SK-N-SH (cell line): Measurements from ENCODE around the gene HTR2C. TPM values are rescaled to one million over a fixed set of nuclear protein-coding genes. Genes with fewer than 3 reads are reported as not detected.

ENCODE experiments used
- CTCF ChIA-PET: fragments of 300-600, 350-600 bp; formaldehyde crosslinking; extraction: SDS; loops from one replicate; lab custom pipeline; 2021; lab: Yijun Ruan, JAX
- POLR2A ChIA-PET: fragments of 350-600 bp; sonication (Branson Sonifier 250); formaldehyde crosslinking; extraction: SDS; loops from one replicate; lab custom pipeline; 2020; ENCODE audit warnings: antibody characterized with exemption, inconsistent platforms; lab: Yijun Ruan, JAX
- DNase-seq: peaks from one replicate; pipeline ENCODE4 v3.0.0; 2012
- H2AFZ ChIP-seq: fragments of 200-600 bp; sonication (generic); 2 replicates; pipeline ENCODE4 v1.8.1; 2016; ENCODE audit warnings: antibody characterized with exemption, mild to moderate bottlenecking, low read depth
- H3F3A ChIP-seq: fragments of 200-600 bp; sonication (generic); replicated peaks from 2 replicates; pipeline ENCODE3; 2016; ENCODE audit warnings: antibody characterized with exemption, mild to moderate bottlenecking; ENCODE audit not compliant: insufficient read depth
- H3K27ac ChIP-seq, 2 experiments: fragments of 200-500 bp in 1 of 2; fragments of 200-600 bp in 1 of 2; sonication (Bioruptor generic) in 1 of 2; sonication (generic), shearing (Covaris generic) in 1 of 2; 2 replicates each; pipeline versions ENCODE4 v1.5.1 to v1.6.1; 2014 to 2016; ENCODE audit warnings: low read depth in 2 of 2, inconsistent platforms in 1 of 2, low read length in 1 of 2, mild to moderate bottlenecking in 1 of 2, mixed read lengths in 1 of 2
- H3K27me3 ChIP-seq: fragments of 200-600 bp; sonication (generic), shearing (Covaris generic); 2 replicates; pipeline ENCODE4 v1.6.1; 2016; ENCODE audit warnings: mixed run types; ENCODE audit not compliant: insufficient read depth
- H3K36me3 ChIP-seq, 2 experiments: fragments of 200-500 bp in 1 of 2; fragments of 200-600 bp in 1 of 2; sonication (Bioruptor generic) in 1 of 2; sonication (generic) in 1 of 2; replicated peaks in 1 of 2; 2 replicates each; pipeline versions ENCODE3 to v1.5.1; 2014 to 2016; ENCODE audit warnings: low read length in 1 of 2, mild to moderate bottlenecking in 1 of 2; ENCODE audit not compliant: insufficient read depth in 2 of 2, control insufficient read depth in 1 of 2
- H3K4me1 ChIP-seq, 2 experiments: fragments of 200-500 bp in 1 of 2; fragments of 200-600 bp in 1 of 2; sonication (Bioruptor generic) in 1 of 2; sonication (generic), shearing (Covaris generic) in 1 of 2; 2 replicates each; pipeline versions ENCODE4 v1.5.1 to v1.6.1; 2014 to 2016; ENCODE audit warnings: low read depth in 1 of 2, low read length in 1 of 2, mixed run types in 1 of 2; ENCODE audit not compliant: insufficient read depth in 2 of 2, control insufficient read depth in 1 of 2
- H3K4me2 ChIP-seq: fragments of 200-600 bp; sonication (generic), shearing (Covaris generic); 2 replicates; pipeline ENCODE4 v1.6.1; 2017; ENCODE audit warnings: mixed run types
- H3K4me3 ChIP-seq, 2 experiments: fragments of 200-500 bp in 1 of 2; fragments of 200-600 bp in 1 of 2; sonication (Bioruptor generic) in 1 of 2; sonication (generic), shearing (Covaris generic) in 1 of 2; 2 replicates each; pipeline versions ENCODE4 v1.5.1 to v1.8.1; 2014 to 2016; ENCODE audit warnings: low read depth in 2 of 2, inconsistent platforms in 1 of 2, low read length in 1 of 2, mild to moderate bottlenecking in 1 of 2, mixed read lengths in 1 of 2, moderate library complexity in 1 of 2
- H3K79me2 ChIP-seq: fragments of 200-600 bp; sonication (generic); 2 replicates; pipeline ENCODE4 v1.8.1; 2017; ENCODE audit warnings: mild to moderate bottlenecking; ENCODE audit not compliant: insufficient read depth
- H3K9ac ChIP-seq: fragments of 200-600 bp; sonication (generic); 2 replicates; pipeline ENCODE4 v1.6.1; 2017; ENCODE audit warnings: mixed run types
- H3K9me2 ChIP-seq: fragments of 200-600 bp; sonication (generic); 2 replicates; pipeline ENCODE4 v1.6.1; 2017; ENCODE audit warnings: mixed run types
- H3K9me3 ChIP-seq: fragments of 200-600 bp; sonication (generic); 2 replicates; pipeline ENCODE4 v1.6.1; 2017; ENCODE audit warnings: mixed run types, mild to moderate bottlenecking, moderate library complexity
- H4K20me1 ChIP-seq: fragments of 200-600 bp; sonication (generic); 2 replicates; pipeline ENCODE4 v1.6.1; 2017; ENCODE audit warnings: mild to moderate bottlenecking, mixed run types; ENCODE audit not compliant: insufficient read depth
- CHD2 ChIP-seq: fragments of 150-350 bp; IDR thresholded peaks from 2 replicates; pipeline ENCODE4 v1.6.1; 2018; ENCODE audit warnings: low read length; ENCODE audit not compliant: partially characterized antibody
- EZH2phosphoT487 ChIP-seq: fragments of 200-600 bp; sonication (generic); IDR thresholded peaks from 2 replicates; pipeline ENCODE4 v1.6.1; 2017; ENCODE audit warnings: low read depth, mixed run types, mild to moderate bottlenecking, antibody characterized with exemption, moderate library complexity, borderline replicate concordance
- FOXJ3 ChIP-seq: sonication (generic); formaldehyde crosslinking; IDR thresholded peaks from 2 replicates; pipeline ENCODE4 v1.5.1; 2020; ENCODE audit warnings: mild to moderate bottlenecking, missing genetic modification reagents
- PBX3 ChIP-seq: IDR thresholded peaks from 2 replicates; pipeline ENCODE4; 2012
- POLR2AphosphoS5 ChIP-seq: IDR thresholded peaks from 2 replicates; pipeline ENCODE4 v1.6.1; 2012; ENCODE audit warnings: low read depth, low read length
- RAD21 ChIP-seq: IDR thresholded peaks from 2 replicates; pipeline ENCODE4 v1.6.1; 2012; ENCODE audit warnings: mild to moderate bottlenecking, low read length
- RCOR1 ChIP-seq: fragments of 150-350 bp; IDR thresholded peaks from 2 replicates; pipeline ENCODE4 v1.6.1; 2017; ENCODE audit warnings: antibody characterized with exemption, low read length
- SIN3A ChIP-seq: IDR thresholded peaks from 2 replicates; pipeline ENCODE4 v1.6.1; 2012; ENCODE audit warnings: low read depth, mild to moderate bottlenecking, low read length, moderate library complexity, borderline replicate concordance
- TAF1 ChIP-seq: IDR thresholded peaks from 2 replicates; pipeline ENCODE4 v1.6.1; 2012; ENCODE audit warnings: low read depth, mild to moderate bottlenecking, low read length, moderate library complexity, borderline replicate concordance
- YY1 ChIP-seq: IDR thresholded peaks from 2 replicates; pipeline ENCODE4 v1.4.0; 2012; ENCODE audit warnings: low read depth, mild to moderate bottlenecking
- WGBS: methylation state at CpG from one replicate; pipeline ENCODE4 v1.1.6; 2017; ENCODE audit warnings: low lambda C conversion rate; 5-methylcytosine and 5-hydroxymethylcytosine counted together
- polyA plus RNA-seq, 3 experiments: library from polyadenylated mRNA; depleted of rRNA; stranded (reverse); fragments of >200 nt; gene quantifications; 2 replicates each; pipeline ENCODE4 v1.2.3, GENCODE V29; 2012
- TF ChIP-seq, protein P1 (sequence below): fragments of 200-600 bp; sonication (generic); IDR thresholded peaks from 2 replicates; pipeline ENCODE4 v1.6.1; 2017; ENCODE audit warnings: antibody characterized with exemption, mild to moderate bottlenecking, moderate library complexity

The HTR2C gene
- polyA plus RNA-seq, 1 of the 3 experiments (the other 2 are of a cell fraction) = 0.02 TPM

- H3K4me2 ChIP-seq = no peak overlapping the region
- peak; percentile 6 for DNase-seq
- TF ChIP-seq YY1 = no peak
- no peak for TF ChIP-seq RCOR1
- TF ChIP-seq, protein P1, sequence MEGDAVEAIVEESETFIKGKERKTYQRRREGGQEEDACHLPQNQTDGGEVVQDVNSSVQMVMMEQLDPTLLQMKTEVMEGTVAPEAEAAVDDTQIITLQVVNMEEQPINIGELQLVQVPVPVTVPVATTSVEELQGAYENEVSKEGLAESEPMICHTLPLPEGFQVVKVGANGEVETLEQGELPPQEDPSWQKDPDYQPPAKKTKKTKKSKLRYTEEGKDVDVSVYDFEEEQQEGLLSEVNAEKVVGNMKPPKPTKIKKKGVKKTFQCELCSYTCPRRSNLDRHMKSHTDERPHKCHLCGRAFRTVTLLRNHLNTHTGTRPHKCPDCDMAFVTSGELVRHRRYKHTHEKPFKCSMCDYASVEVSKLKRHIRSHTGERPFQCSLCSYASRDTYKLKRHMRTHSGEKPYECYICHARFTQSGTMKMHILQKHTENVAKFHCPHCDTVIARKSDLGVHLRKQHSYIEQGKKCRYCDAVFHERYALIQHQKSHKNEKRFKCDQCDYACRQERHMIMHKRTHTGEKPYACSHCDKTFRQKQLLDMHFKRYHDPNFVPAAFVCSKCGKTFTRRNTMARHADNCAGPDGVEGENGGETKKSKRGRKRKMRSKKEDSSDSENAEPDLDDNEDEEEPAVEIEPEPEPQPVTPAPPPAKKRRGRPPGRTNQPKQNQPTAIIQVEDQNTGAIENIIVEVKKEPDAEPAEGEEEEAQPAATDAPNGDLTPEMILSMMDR = peak; percentile 41
- no peak for TF ChIP-seq CHD2
- no peak for TF ChIP-seq SIN3A
- TF ChIP-seq EZH2phosphoT487 = no peak
- H3K27ac ChIP-seq = no peak overlapping the region
- ChIA-PET CTCF (interaction anchor here (0.5 kb wide), 1 partner anchor 825 kb away, joined by 3 read pairs; no protein-coding TSS in a partner anchor), POLR2A (no interaction called here)
- no peak overlapping the region for H3K4me3 ChIP-seq
- H3K9me3 ChIP-seq = no peaks in the 10 kb centered on the region
- H3K4me1 ChIP-seq = no peaks in the 10 kb centered on the region; a peak in 1 of 4 replicates
- H2AFZ ChIP-seq = no peak overlapping the region
- WGBS = 41% methylated on average over 6 of the region's 6 CpGs
- no peaks in the 10 kb centered on the region for H3K9me2 ChIP-seq
- no peaks in the 10 kb centered on the region for H4K20me1 ChIP-seq
- no peaks in the 10 kb centered on the region for H3K36me3 ChIP-seq
- peaks cover 4% of the 10 kb centered on the region; the same call in 1 of the 2 replicates for H3K27me3 ChIP-seq
- H3K79me2 ChIP-seq = no peaks in the 10 kb centered on the region
- H3K9ac ChIP-seq = no peak overlapping the region
- H3F3A ChIP-seq = no peaks in the 10 kb centered on the region
Observed at GRCh38 chrX:114717921-114718320, 134.0 kb downstream of the HTR2C start.

- H3K4me3 ChIP-seq = no peak overlapping the region
- no peak overlapping the region for H3K27ac ChIP-seq
- DNase-seq = no peak
- CTCF ChIA-PET = interaction anchor here (1.5 kb wide), 1 partner anchor 9 kb away, joined by 6 read pairs; no protein-coding TSS in a partner anchor
- H3K4me2 ChIP-seq = no peak overlapping the region
- H3K4me1 ChIP-seq = no peaks in the 10 kb centered on the region; a peak in 1 of 4 replicates
- POLR2A ChIA-PET = no interaction called here
- H3K79me2 ChIP-seq = no peaks in the 10 kb centered on the region
- no peaks in the 10 kb centered on the region for H4K20me1 ChIP-seq
- H2AFZ ChIP-seq = no peak overlapping the region
- H3F3A ChIP-seq = no peaks in the 10 kb centered on the region
- TF ChIP-seq RAD21 (no peak), FOXJ3 (no peak), TAF1 (no peak), PBX3 (no peak), POLR2AphosphoS5 (no peak)
- H3K9ac ChIP-seq = no peak overlapping the region
- H3K36me3 ChIP-seq = no peaks in the 10 kb centered on the region
- H3K27me3 ChIP-seq = no peaks in the 10 kb centered on the region
- no peaks in the 10 kb centered on the region for H3K9me2 ChIP-seq
- 22% methylated on average over 1 of the region's 1 CpG for WGBS
- 0 out of 2 replicates have a peak, but pooled peaks cover 3% of the 10 kb centered on the region for H3K9me3 ChIP-seq
Observed at GRCh38 chrX:114766541-114766940, 182.7 kb downstream of the HTR2C start.
